IPS DF 4.7 (cell line): ENCODE results near the gene OTOG.

Experiments used
- DNase-seq: peaks from one replicate; pipeline ENCODE4 v3.0.0-alpha.2; 2013; ENCODE audit warnings: low spot score; ENCODE audit errors: extremely low read depth

OTOG gene

GRCh38 chr11:17547051-17547577 is at the start of gene OTOG:
OTOG (plus strand) TSS chr11:17547259; CDS start chr11:17547373, 114 bp downstream.
- peak; percentile 66 for DNase-seq

- DNase-seq, result no peak
These were observed 49.0 kb upstream of the OTOG start for GRCh38 chr11:17498058-17498457.

GRCh38 chr11:17498475-17498874 is 48.6 kb upstream of the OTOG start:
- DNase-seq, result no peak

GRCh38 chr11:17500673-17501072 is 46.4 kb upstream of the OTOG start:
- no peak for DNase-seq

GRCh38 chr11:17502630-17503029 is 44.4 kb upstream of the OTOG start:
- no peak for DNase-seq

GRCh38 chr11:17504330-17505107 is 42.5 kb upstream of the OTOG start:
- DNase-seq, result no peak

- DNase-seq, result no peak
These were observed 41.9 kb upstream of the OTOG start for GRCh38 chr11:17505146-17505545.

GRCh38 chr11:17506314-17506713 is 40.7 kb upstream of the OTOG start:
- no peak for DNase-seq

GRCh38 chr11:17506942-17507341 is 40.1 kb upstream of the OTOG start:
- DNase-seq, result no peak

GRCh38 chr11:17507773-17508172 is 39.3 kb upstream of the OTOG start:
- DNase-seq, result no peak

GRCh38 chr11:17508306-17508705 is 38.8 kb upstream of the OTOG start:
- DNase-seq, result no peak

GRCh38 chr11:17508791-17509190 is 38.3 kb upstream of the OTOG start:
- no peak for DNase-seq

GRCh38 chr11:17510507-17511206 is 36.4 kb upstream of the OTOG start:
- no peak for DNase-seq

GRCh38 chr11:17511571-17511970 is 35.5 kb upstream of the OTOG start:
- no peak for DNase-seq

- DNase-seq, result no peak
These were observed 35.0 kb upstream of the OTOG start for GRCh38 chr11:17512101-17512500.

- DNase-seq, result no peak
These were observed 33.2 kb upstream of the OTOG start for GRCh38 chr11:17513853-17514252.

GRCh38 chr11:17514476-17514875 is 32.6 kb upstream of the OTOG start:
- no peak for DNase-seq

GRCh38 chr11:17515443-17516176 is 31.4 kb upstream of the OTOG start:
- DNase-seq, result no peak

- no peak for DNase-seq
These were observed 30.4 kb upstream of the OTOG start for GRCh38 chr11:17516551-17517150.

GRCh38 chr11:17517186-17517585 is 29.9 kb upstream of the OTOG start:
- no peak for DNase-seq

- DNase-seq, result no peak
These were observed 28.7 kb upstream of the OTOG start for GRCh38 chr11:17518366-17518765.
